ENCODE measurements around the gene PHF8. TPM values are rescaled to one million over a fixed set of nuclear protein-coding genes. Genes with fewer than 3 reads are reported as not detected.

Gene PHF8
- total RNA-seq, 1 experiment from 2014 or later = 26.7 TPM

DNA sequence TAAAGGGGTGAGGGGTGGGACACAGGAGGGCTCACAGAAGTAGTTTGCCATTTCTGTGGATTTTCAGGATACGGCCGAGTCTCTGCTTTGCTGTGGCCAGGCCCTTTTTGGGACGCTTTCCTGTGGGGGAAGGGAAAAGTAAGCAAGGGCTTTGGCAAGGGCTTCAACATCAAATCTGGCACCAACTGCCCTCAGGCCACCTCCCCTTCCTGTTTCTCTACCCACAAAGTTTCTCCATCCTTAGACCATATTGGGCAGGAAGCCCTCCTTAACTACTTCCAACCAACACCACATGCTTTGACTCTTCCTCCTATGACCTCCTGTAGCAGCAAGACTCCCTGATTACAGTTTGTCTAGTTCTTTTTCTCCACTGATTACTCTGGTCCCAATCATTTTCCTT is 105.1 kb downstream of the PHF8 start:
- CTCF ChIA-PET = no interaction called here
- H3K4me3 Mint-ChIP-seq (ENCODE audit: unreplicated experiment) = no peak overlapping the region
- no peaks in the 10 kb centered on the region for H3K27me3 Mint-ChIP-seq (ENCODE audit: insufficient read depth, unreplicated experiment)
- Histone ChIP-seq H3K36me3 (ENCODE audit: control insufficient read depth, insufficient read depth, low read length) (no peaks in the 10 kb centered on the region), H3K4me3 (ENCODE audit: low read depth, low read length) (no peak overlapping the region), H3K4me1 (no peaks in the 10 kb centered on the region), H3K27me3 (replicated peaks; ENCODE audit: control insufficient read depth, insufficient read depth, low read length) (no peaks in the 10 kb centered on the region), H3K9me3 (no peaks in the 10 kb centered on the region)
- intact Hi-C loops (cut with micrococcal nuclease; ENCODE audit: unreplicated experiment) = loop anchor here (5.0 kb wide), 1 partner anchor 548 kb away; no protein-coding TSS in a partner anchor
- TF ChIP-seq, protein P1, sequence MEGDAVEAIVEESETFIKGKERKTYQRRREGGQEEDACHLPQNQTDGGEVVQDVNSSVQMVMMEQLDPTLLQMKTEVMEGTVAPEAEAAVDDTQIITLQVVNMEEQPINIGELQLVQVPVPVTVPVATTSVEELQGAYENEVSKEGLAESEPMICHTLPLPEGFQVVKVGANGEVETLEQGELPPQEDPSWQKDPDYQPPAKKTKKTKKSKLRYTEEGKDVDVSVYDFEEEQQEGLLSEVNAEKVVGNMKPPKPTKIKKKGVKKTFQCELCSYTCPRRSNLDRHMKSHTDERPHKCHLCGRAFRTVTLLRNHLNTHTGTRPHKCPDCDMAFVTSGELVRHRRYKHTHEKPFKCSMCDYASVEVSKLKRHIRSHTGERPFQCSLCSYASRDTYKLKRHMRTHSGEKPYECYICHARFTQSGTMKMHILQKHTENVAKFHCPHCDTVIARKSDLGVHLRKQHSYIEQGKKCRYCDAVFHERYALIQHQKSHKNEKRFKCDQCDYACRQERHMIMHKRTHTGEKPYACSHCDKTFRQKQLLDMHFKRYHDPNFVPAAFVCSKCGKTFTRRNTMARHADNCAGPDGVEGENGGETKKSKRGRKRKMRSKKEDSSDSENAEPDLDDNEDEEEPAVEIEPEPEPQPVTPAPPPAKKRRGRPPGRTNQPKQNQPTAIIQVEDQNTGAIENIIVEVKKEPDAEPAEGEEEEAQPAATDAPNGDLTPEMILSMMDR (IDR thresholded peaks at IDR 0.05; ENCODE audit: insufficient read depth in 1 of 2, low read depth in 1 of 2, low read length in 1 of 2, severe bottlenecking in 1 of 2, unreplicated experiment in 1 of 2) = no peak
- DNase-seq = no peak
- POLR2A ChIA-PET = no interaction called here
- no peaks in the 10 kb centered on the region for H3K9me3 Mint-ChIP-seq (ENCODE audit: unreplicated experiment)
- H3K4me1 Mint-ChIP-seq (ENCODE audit: low read depth, unreplicated experiment) = no peaks in the 10 kb centered on the region
- no peak overlapping the region for H3K27ac Mint-ChIP-seq (ENCODE audit: unreplicated experiment)
- H3K36me3 Mint-ChIP-seq (ENCODE audit: insufficient read depth, unreplicated experiment) = peaks cover 6% of the 10 kb centered on the region
- no TSS peak for BruUV-seq (replicated peaks)

DNA sequence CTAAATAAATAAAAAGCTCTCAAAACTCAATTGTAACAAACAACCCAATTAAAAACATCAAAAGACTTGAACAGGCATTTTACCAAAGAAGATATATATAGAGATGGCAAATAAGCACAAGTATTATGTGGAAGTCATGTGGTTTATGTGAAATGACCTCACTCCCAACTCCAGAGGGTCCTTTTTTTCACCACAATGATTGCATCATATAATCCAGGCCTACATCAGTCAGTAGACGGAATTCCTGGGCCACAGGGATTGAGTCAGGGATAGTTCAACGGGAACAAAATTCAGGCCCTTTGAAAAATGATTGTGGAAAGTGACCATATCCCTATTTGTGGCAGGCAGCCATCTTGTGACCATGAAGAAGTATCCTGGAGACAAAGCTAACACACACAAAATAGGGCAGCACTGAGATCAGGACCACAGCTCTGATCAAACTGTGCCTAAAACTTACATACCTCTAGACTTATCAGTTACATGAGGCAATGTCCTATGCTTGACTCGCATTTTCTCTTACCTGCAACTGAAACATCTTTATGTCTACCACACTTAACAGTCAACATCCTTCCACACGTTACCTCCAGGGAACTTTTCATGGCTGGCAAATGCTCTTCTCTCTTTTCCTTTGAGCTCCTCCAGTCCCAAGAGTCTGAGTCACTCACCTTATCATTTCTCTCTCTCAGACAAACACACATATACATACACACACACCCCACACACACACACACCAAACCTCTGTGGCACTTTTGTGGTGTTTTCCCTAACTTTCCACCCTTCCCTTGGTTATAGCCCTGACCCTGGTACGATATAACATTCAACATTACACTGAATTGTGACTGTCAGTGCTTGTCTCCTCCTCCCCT is 113.5 kb downstream of the PHF8 start:
- Mint-ChIP-seq H3K4me1 (ENCODE audit: low read depth, unreplicated experiment) (no peaks in the 10 kb centered on the region), H3K4me3 (ENCODE audit: unreplicated experiment) (no peak overlapping the region), H3K9me3 (ENCODE audit: unreplicated experiment) (no peaks in the 10 kb centered on the region), H3K27me3 (ENCODE audit: insufficient read depth, unreplicated experiment) (no peaks in the 10 kb centered on the region), H3K36me3 (ENCODE audit: insufficient read depth, unreplicated experiment) (no peaks in the 10 kb centered on the region), H3K27ac (ENCODE audit: unreplicated experiment) (no peak overlapping the region)
- Histone ChIP-seq H3K36me3 (ENCODE audit: control insufficient read depth, insufficient read depth, low read length) (no peaks in the 10 kb centered on the region), H3K4me3 (ENCODE audit: low read depth, low read length) (no peak overlapping the region), H3K9me3 (no peaks in the 10 kb centered on the region), H3K27me3 (replicated peaks; ENCODE audit: control insufficient read depth, insufficient read depth, low read length) (no peaks in the 10 kb centered on the region), H3K4me1 (no peaks in the 10 kb centered on the region)
- no peak for DNase-seq
- ChIA-PET POLR2A (interaction anchor here (0.7 kb wide), 1 partner anchor 643 kb away, joined by 3 read pairs; no protein-coding TSS in a partner anchor), CTCF (no interaction called here)
- no TSS peak for BruUV-seq (replicated peaks)
- TF ChIP-seq, protein P1 (IDR thresholded peaks at IDR 0.05; ENCODE audit: insufficient read depth in 1 of 2, low read depth in 1 of 2, low read length in 1 of 2, severe bottlenecking in 1 of 2, unreplicated experiment in 1 of 2) = no peak
- intact Hi-C loops (cut with micrococcal nuclease; ENCODE audit: unreplicated experiment) = no loop called here

DNA sequence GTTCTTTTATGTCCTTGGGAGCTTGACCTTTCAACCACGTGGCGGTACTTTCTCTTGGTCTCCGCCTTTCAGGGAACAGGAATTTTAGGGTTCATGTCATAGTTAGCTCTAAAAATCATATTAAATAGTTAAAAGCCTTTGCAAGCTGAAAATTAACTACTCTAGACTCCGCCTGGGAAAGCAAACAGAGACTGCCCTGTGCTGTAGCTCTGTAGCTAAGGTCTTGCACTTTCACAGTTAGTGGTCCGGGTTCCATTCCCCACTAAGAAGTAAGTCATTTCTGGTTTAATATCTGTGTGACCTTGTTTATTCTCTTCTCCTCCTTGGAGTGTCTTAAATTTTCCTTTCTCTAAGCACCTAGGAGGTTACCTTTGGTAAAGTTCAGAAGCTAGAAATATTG is 118.2 kb downstream of the PHF8 start:
- no TSS peak for BruUV-seq (replicated peaks)
- no peaks in the 10 kb centered on the region for H3K9me3 Mint-ChIP-seq (ENCODE audit: unreplicated experiment)
- TF ChIP-seq, protein P1 (IDR thresholded peaks at IDR 0.05; ENCODE audit: insufficient read depth in 1 of 2, low read depth in 1 of 2, low read length in 1 of 2, severe bottlenecking in 1 of 2, unreplicated experiment in 1 of 2) = no peak
- CTCF ChIA-PET = no interaction called here
- POLR2A ChIA-PET = interaction anchor here (0.6 kb wide), 1 partner anchor 10 kb away, joined by 7 read pairs; no protein-coding TSS in a partner anchor
- H3K4me3 ChIP-seq (ENCODE audit: low read depth, low read length) = no peak overlapping the region
- intact Hi-C loops (cut with micrococcal nuclease; ENCODE audit: unreplicated experiment) = no loop called here
- no peaks in the 10 kb centered on the region for H3K4me1 Mint-ChIP-seq (ENCODE audit: low read depth, unreplicated experiment)
- H3K36me3 Mint-ChIP-seq (ENCODE audit: insufficient read depth, unreplicated experiment) = no peaks in the 10 kb centered on the region
- no peaks in the 10 kb centered on the region for H3K4me1 ChIP-seq
- no peak for DNase-seq
- no peaks in the 10 kb centered on the region for H3K27me3 ChIP-seq (replicated peaks; ENCODE audit: control insufficient read depth, insufficient read depth, low read length)
- no peaks in the 10 kb centered on the region for H3K27me3 Mint-ChIP-seq (ENCODE audit: insufficient read depth, unreplicated experiment)
- no peaks in the 10 kb centered on the region for H3K9me3 ChIP-seq
- H3K4me3 Mint-ChIP-seq (ENCODE audit: unreplicated experiment) = no peak overlapping the region
- H3K27ac Mint-ChIP-seq (ENCODE audit: unreplicated experiment) = no peak overlapping the region
- H3K36me3 ChIP-seq (ENCODE audit: control insufficient read depth, insufficient read depth, low read length) = no peaks in the 10 kb centered on the region
